Gastrocnemius medialis (tissue), 4 donors: ENCODE data around the gene CDA. TPM values are rescaled to one million over a fixed set of nuclear protein-coding genes. Genes with fewer than 3 reads are reported as not detected.
A peak's percentile ranks its signal among the peaks of the same experiment; 100 is the strongest.

Source experiments
- ATAC-seq, 2 donors: fragments of 150-250 bp; one replicate each; pipeline ENCODE4 v1.9.1; 2016
- DNase-seq, 2 donors: peaks; one replicate each; pipeline ENCODE4 v3.0.0-alpha.2; 2019
- H3K27ac ChIP-seq, 4 donors: fragments of 200-600 bp; sonication (generic); 1 replicate in 1 of 4; 2 replicates in 3 of 4; pipeline ENCODE4 v1.5.1; 2016 to 2018; ENCODE audit warnings: mild to moderate bottlenecking in 2 of 4, moderate library complexity in 1 of 4
- H3K27me3 ChIP-seq, 3 donors: fragments of 200-600 bp; sonication (generic) in 2 of 3; 1 replicate in 1 of 3; 2 replicates in 2 of 3; pipeline versions ENCODE4 v1.5.1 to v1.6.0; 2016 to 2019; ENCODE audit warnings: mild to moderate bottlenecking in 1 of 3, moderate library complexity in 1 of 3
- H3K36me3 ChIP-seq, 2 donors: fragments of 200-600 bp; sonication (generic) in 1 of 2; one replicate each; pipeline ENCODE4 v1.5.1; 2017 to 2018
- H3K4me1 ChIP-seq, 2 donors: fragments of 200-600 bp; sonication (generic) in 1 of 2; one replicate each; pipeline ENCODE4 v1.5.1; 2016 to 2017; ENCODE audit warnings: mild to moderate bottlenecking in 2 of 2
- H3K4me3 ChIP-seq, 4 donors: fragments of 200-600 bp; sonication (generic) in 3 of 4; 1 replicate in 1 of 4; 2 replicates in 3 of 4; pipeline ENCODE4 v1.5.1; 2016 to 2019; ENCODE audit warnings: mild to moderate bottlenecking in 2 of 4
- H3K9me3 ChIP-seq, 3 donors: fragments of 200-600 bp; sonication (generic) in 2 of 3; 1 replicate in 1 of 3; 2 replicates in 2 of 3; pipeline ENCODE4 v1.5.1; 2016 to 2019
- CTCF ChIP-seq, 5 experiments: fragments of 450-650 bp in 3 of 5; fragments of 200-600 bp in 2 of 5; sonication (generic) in 2 of 5; IDR thresholded peaks in 4 of 5; conservative IDR thresholded peaks in 1 of 5; 1 replicate in 4 of 5; 2 replicates in 1 of 5; pipeline ENCODE4 v1.5.1; 2016 to 2019; ENCODE audit warnings: antibody characterized with exemption in 5 of 5, mild to moderate bottlenecking in 3 of 5, moderate library complexity in 3 of 5
- POLR2A ChIP-seq, 2 donors: fragments of 450-650 bp; IDR thresholded peaks; one replicate each; pipeline ENCODE4 v1.6.1; 2017; ENCODE audit warnings: antibody characterized with exemption in 2 of 2, mild to moderate bottlenecking in 2 of 2, moderate library complexity in 2 of 2
- in situ Hi-C, 4 donors: fragments of 200-750 bp; cut with MboI; loops; one replicate each; pipeline versions ENCODE4 v1.15.0 to v1.8.0; 2017; ENCODE audit warnings: low sequenced_read_pairs in 4 of 4
- intact Hi-C: fragments of 100-400 bp; cut with DNase I; formaldehyde crosslinking; loops from one replicate; pipeline ENCODE4 v1.15.1; 2023; ENCODE audit warnings: low total_unique reads
- total RNA-seq, 4 donors: library from RNA; depleted of rRNA; stranded (reverse); fragments of >200 nt; gene quantifications; one replicate each; pipeline versions ENCODE4 v1.1.0 to v1.2.3, GENCODE V29; 2016

Gene CDA
- total RNA-seq, 4 donors from 2014 or later = 0.71 to 1.7 (median 1.2) TPM

GRCh38 chr1:20626524-20626923 is 37.6 kb downstream of the CDA start:
- Histone ChIP-seq H3K9me3 (no peaks in the 10 kb centered on the region), H3K27ac (no peak overlapping the region), H3K4me3 (no peak overlapping the region), H3K36me3 (no peaks in the 10 kb centered on the region), H3K4me1 (no peaks in the 10 kb centered on the region), H3K27me3 (no peaks in the 10 kb centered on the region)
- DNase-seq (no peak), ATAC-seq (no peak)
- TF ChIP-seq CTCF (IDR thresholded peaks at IDR 0.05 in 4 of 5, conservative IDR thresholded peaks at IDR 0.05 in 1 of 5) (no peak), POLR2A (IDR thresholded peaks at IDR 0.05) (no peak)
- intact Hi-C loops = no loop called here
- in situ Hi-C loops = no loop called here

- no peak for DNase-seq
- Histone ChIP-seq H3K36me3 (no peaks in the 10 kb centered on the region), H3K9me3 (no peaks in the 10 kb centered on the region), H3K4me1 (peaks cover 12 to 19% of the 10 kb centered on the region in 2 donors), H3K27me3 (no peaks in the 10 kb centered on the region), H3K27ac (no peak overlapping the region), H3K4me3 (no peak overlapping the region)
- TF ChIP-seq CTCF (IDR thresholded peaks at IDR 0.05 in 4 of 5, conservative IDR thresholded peaks at IDR 0.05 in 1 of 5) (no peak), POLR2A (IDR thresholded peaks at IDR 0.05) (no peak)
- in situ Hi-C loops = no loop called here
- intact Hi-C loops = loop anchor here (5.0 to 10.0 kb wide), 2 partner anchors 123 to 276 kb away; partner anchors contain the start of gene MUL1
- ATAC-seq = no peak
Observed at GRCh38 chr1:20630729-20631128, 41.8 kb downstream of the CDA start.

- intact Hi-C loops (loop anchor here (2.0 to 10.0 kb wide), 4 partner anchors 28 to 278 kb away; partner anchors contain the start of genes DDOST and MUL1), in situ Hi-C loops (no loop called here)
- Histone ChIP-seq H3K4me1 (peaks cover 17 to 22% of the 10 kb centered on the region in 2 donors), H3K36me3 (peaks cover 0 to 3% of the 10 kb centered on the region in 2 donors), H3K9me3 (no peaks in the 10 kb centered on the region), H3K27me3 (no peaks in the 10 kb centered on the region), H3K27ac (no peak overlapping the region), H3K4me3 (no peak overlapping the region)
- TF ChIP-seq CTCF (IDR thresholded peaks at IDR 0.05 in 4 of 5, conservative IDR thresholded peaks at IDR 0.05 in 1 of 5) (no peak), POLR2A (IDR thresholded peaks at IDR 0.05) (no peak)
- ATAC-seq = no peak
- DNase-seq = no peak
Observed at GRCh38 chr1:20632386-20632785, 43.5 kb downstream of the CDA start.

- H3K9me3 ChIP-seq = no peaks in the 10 kb centered on the region
- no peaks in the 10 kb centered on the region for H3K27me3 ChIP-seq
- DNase-seq = peak; percentile 66 to 81
- peak within 1 kb of the TSS; percentile 79 to 96 (median 88) for H3K4me3 ChIP-seq
- peak; percentile 97 for TF ChIP-seq POLR2A (IDR thresholded peaks at IDR 0.05)
- peak; percentile 97 to 100 (median 99) for TF ChIP-seq CTCF (IDR thresholded peaks at IDR 0.05 in 4 of 5, conservative IDR thresholded peaks at IDR 0.05 in 1 of 5)
- H3K27ac ChIP-seq = peak within 1 kb of the TSS; percentile 93 to 99 (median 97)
- ATAC-seq = peak; percentile 81 to 86
- in situ Hi-C loops (no loop called here), intact Hi-C loops (loop anchor here (1.0 to 10.0 kb wide), 5 partner anchors 27 to 279 kb away; partner anchors contain the start of genes DDOST and MUL1)
- peaks cover 17 to 22% of the 10 kb centered on the region in 2 donors for H3K4me1 ChIP-seq
- H3K36me3 ChIP-seq = peaks cover 0 to 11% of the 10 kb centered on the region in 2 donors
Observed at GRCh38 chr1:20633190-20634064, 44.5 kb downstream of the CDA start, which contains the start of gene PINK1. TSS of gene PINK1 (plus strand) at chr1:20633458. CDS start at chr1:20633549, 91 bp downstream.
